Smooth muscle cell (in vitro differentiated cells): ENCODE results near the gene DYNC1I2. TPM values are rescaled to one million over a fixed set of nuclear protein-coding genes. Genes with fewer than 3 reads are reported as not detected.
"Not testable (repeated sequence)": the region's sequence is repeated elsewhere in the genome, so short reads cannot be mapped to it uniquely, and the experiment has no call there.

Source experiments
- DNase-seq: peaks from one replicate; lab custom pipeline; 2025; ENCODE audit not compliant: unreplicated experiment; lab: John Stamatoyannopoulos, UW
- H2AFZ ChIP-seq: fragments of 200-600 bp; sonication (generic); 2 replicates; pipeline ENCODE4 v1.6.0; 2016; ENCODE audit warnings: antibody characterized with exemption, low read depth, mild to moderate bottlenecking
- H3F3A ChIP-seq: fragments of 200-600 bp; sonication (generic); 2 replicates; pipeline ENCODE4 v1.6.0; 2017; ENCODE audit warnings: antibody characterized with exemption, low read depth
- H3K27ac ChIP-seq: fragments of 200-600 bp; sonication (generic); 2 replicates; pipeline ENCODE4 v1.5.1; 2016; ENCODE audit warnings: low read depth, mild to moderate bottlenecking
- H3K27me3 ChIP-seq: fragments of 200-600 bp; sonication (generic); 2 replicates; pipeline ENCODE4 v1.6.1; 2016; ENCODE audit warnings: low read depth, mild to moderate bottlenecking
- H3K36me3 ChIP-seq: fragments of 200-600 bp; sonication (generic); 2 replicates; pipeline ENCODE4 v1.5.1; 2016; ENCODE audit warnings: low read depth
- H3K4me1 ChIP-seq: fragments of 200-600 bp; sonication (generic); 2 replicates; pipeline ENCODE4 v1.5.1; 2016; ENCODE audit warnings: low read depth
- H3K4me2 ChIP-seq: fragments of 200-600 bp; sonication (generic); 2 replicates; pipeline ENCODE4 v1.6.0; 2016; ENCODE audit warnings: mild to moderate bottlenecking
- H3K4me3 ChIP-seq: fragments of 200-600 bp; sonication (generic); 2 replicates; pipeline ENCODE4 v1.5.1; 2016; ENCODE audit warnings: mild to moderate bottlenecking
- H3K79me2 ChIP-seq: fragments of 200-600 bp; sonication (generic); 2 replicates; pipeline ENCODE4 v1.6.0; 2016; ENCODE audit warnings: low read depth, mild to moderate bottlenecking
- H3K9ac ChIP-seq: fragments of 200-600 bp; sonication (generic); 2 replicates; pipeline ENCODE4 v1.6.0; 2016; ENCODE audit warnings: low read depth
- H3K9me3 ChIP-seq: fragments of 200-600 bp; sonication (generic); replicated peaks from 2 replicates; pipeline ENCODE4 v1.5.1; 2016; ENCODE audit warnings: low read depth
- H4K20me1 ChIP-seq: fragments of 200-600 bp; sonication (generic); 2 replicates; pipeline ENCODE4 v1.6.0; 2016; ENCODE audit warnings: low read depth
- WGBS: methylation state at CpG from one replicate; pipeline ENCODE4 v1.1.7; 2016; ENCODE audit warnings: low lambda C conversion rate; 5-methylcytosine and 5-hydroxymethylcytosine counted together
- polyA plus RNA-seq: library from polyadenylated mRNA; unstranded; fragments of >200 nt; fragmentation: Nextera tagmentation; extraction: Ambion mirVana; gene quantifications from 2 replicates; pipeline ENCODE4 v1.2.1, GENCODE V29; 2016
- total RNA-seq: library from RNA; depleted of rRNA; stranded (reverse); fragments of >200 nt; gene quantifications from 2 replicates; pipeline ENCODE4 v1.2.3, GENCODE V29; 2014
- TF ChIP-seq, protein P1 (sequence below): fragments of 200-600 bp; sonication (generic); IDR thresholded peaks from 2 replicates; pipeline ENCODE4 v1.5.1; 2017; ENCODE audit warnings: borderline replicate concordance, mild to moderate bottlenecking, antibody characterized with exemption; ENCODE audit not compliant: insufficient read depth, poor library complexity, severe bottlenecking

The DYNC1I2 gene
- total and polyA plus RNA-seq, 2 experiments from 2014 or later, result 66.1 to 236 TPM

DNA sequence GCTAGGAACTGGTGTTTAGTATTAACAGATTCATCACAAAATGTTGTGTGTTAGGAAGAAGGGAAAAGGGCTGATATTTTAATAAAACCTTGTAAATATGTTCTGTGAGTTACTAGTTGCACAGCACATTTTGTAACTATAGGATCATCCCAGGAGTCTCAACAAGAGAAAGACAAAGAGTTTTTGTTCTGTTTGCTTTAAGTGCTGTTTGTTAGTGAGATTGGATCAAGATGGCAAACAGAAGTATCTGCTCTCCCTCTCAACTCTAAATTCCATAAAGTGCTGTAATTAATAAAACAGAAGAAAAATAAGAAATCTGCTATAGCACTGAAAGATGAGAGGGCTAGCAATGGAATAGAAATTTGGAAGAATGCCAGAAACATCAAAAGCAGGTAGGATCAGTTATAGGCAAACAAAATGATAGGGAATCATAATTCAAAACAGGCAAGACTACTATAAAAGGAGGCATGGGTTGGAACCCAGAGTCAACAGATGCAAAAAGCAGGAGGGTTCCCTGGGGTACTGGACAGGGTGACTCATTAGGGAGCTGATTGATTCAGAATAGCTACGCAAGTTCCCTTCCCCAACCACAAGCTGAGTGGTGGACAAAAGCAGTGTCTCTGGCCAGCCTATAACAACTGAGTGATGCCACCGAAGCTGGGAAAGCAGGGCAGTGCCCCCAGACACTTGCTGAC lies 75.8 kb downstream of the DYNC1I2 start:
- TF ChIP-seq, protein P1, sequence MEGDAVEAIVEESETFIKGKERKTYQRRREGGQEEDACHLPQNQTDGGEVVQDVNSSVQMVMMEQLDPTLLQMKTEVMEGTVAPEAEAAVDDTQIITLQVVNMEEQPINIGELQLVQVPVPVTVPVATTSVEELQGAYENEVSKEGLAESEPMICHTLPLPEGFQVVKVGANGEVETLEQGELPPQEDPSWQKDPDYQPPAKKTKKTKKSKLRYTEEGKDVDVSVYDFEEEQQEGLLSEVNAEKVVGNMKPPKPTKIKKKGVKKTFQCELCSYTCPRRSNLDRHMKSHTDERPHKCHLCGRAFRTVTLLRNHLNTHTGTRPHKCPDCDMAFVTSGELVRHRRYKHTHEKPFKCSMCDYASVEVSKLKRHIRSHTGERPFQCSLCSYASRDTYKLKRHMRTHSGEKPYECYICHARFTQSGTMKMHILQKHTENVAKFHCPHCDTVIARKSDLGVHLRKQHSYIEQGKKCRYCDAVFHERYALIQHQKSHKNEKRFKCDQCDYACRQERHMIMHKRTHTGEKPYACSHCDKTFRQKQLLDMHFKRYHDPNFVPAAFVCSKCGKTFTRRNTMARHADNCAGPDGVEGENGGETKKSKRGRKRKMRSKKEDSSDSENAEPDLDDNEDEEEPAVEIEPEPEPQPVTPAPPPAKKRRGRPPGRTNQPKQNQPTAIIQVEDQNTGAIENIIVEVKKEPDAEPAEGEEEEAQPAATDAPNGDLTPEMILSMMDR, result no peak
- no peaks in the 10 kb centered on the region for H3F3A ChIP-seq
- no peaks in the 10 kb centered on the region for H3K27me3 ChIP-seq
- no peaks in the 10 kb centered on the region for H3K9me3 ChIP-seq
- H3K36me3 ChIP-seq, result no peaks in the 10 kb centered on the region
- H4K20me1 ChIP-seq, result no peaks in the 10 kb centered on the region
- H2AFZ ChIP-seq, result no peak overlapping the region
- 87% methylated on average over 2 of the region's 2 CpGs for WGBS
- no peak for DNase-seq
- H3K4me2 ChIP-seq, result no peak overlapping the region
- H3K27ac ChIP-seq, result no peak overlapping the region
- H3K4me1 ChIP-seq, result no peaks in the 10 kb centered on the region
- no peaks in the 10 kb centered on the region for H3K79me2 ChIP-seq
- H3K4me3 ChIP-seq, result no peak overlapping the region
- no peak overlapping the region for H3K9ac ChIP-seq

DNA sequence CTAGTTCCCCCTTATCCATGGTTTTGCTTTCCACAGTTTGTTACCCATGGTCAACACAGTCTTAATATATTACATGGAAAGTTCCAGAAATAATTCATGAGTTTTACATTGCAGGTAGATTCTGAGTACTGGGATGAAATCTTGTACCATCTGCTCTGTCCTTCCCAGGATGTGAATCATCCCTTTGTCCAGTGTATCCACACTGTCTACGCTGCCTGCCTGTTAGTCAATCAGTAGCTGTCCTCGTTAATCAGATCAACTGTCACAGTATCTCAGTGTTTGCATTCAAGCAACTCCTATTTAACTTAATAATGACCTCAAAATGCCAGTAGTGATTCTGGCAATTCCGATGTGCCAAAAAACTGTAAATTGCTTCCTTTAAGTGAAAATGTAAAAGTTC lies 76.3 kb downstream of the DYNC1I2 start:
- 78% methylated on average over 3 of the region's 3 CpGs for WGBS
- TF ChIP-seq, protein P1, result no peak

DNA sequence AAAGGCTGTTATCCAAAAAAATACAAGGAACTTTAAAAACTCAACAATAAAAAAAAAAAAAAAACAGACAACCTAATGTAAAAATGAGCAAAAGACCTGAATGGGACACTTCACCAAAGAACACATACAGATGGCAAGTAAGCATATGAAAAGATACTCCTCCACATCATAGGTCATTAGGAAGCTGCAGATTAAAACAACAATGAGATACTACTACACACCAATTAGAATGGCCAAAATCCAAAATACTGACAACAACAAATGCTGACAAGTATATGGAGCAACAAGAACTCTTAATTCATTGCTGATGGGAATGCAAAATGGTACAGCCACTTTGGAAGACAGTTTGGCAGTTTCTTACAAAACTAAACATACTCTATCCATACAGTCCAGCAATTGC lies 84.2 kb downstream of the DYNC1I2 start:
- TF ChIP-seq, protein P1, result no peak
- Histone ChIP-seq H3K27me3 (no peaks in the 10 kb centered on the region), H3F3A (no peaks in the 10 kb centered on the region), H3K4me3 (no peak overlapping the region), H3K9ac (no peak overlapping the region), H3K36me3 (no peaks in the 10 kb centered on the region), H3K27ac (no peak overlapping the region), H3K79me2 (no peaks in the 10 kb centered on the region), H4K20me1 (no peaks in the 10 kb centered on the region), H2AFZ (no peak overlapping the region), H3K9me3 (no peaks in the 10 kb centered on the region), H3K4me1 (no peaks in the 10 kb centered on the region), H3K4me2 (no peak overlapping the region)
- no peak for DNase-seq

More for the DNA sequence above, 76.3 kb downstream of the DYNC1I2 start:
- Histone ChIP-seq H3K9ac (no peak overlapping the region), H4K20me1 (no peaks in the 10 kb centered on the region), H3K4me3 (no peak overlapping the region), H3K27ac (no peak overlapping the region), H3K36me3 (no peaks in the 10 kb centered on the region), H3K27me3 (no peaks in the 10 kb centered on the region), H2AFZ (no peak overlapping the region), H3F3A (no peaks in the 10 kb centered on the region), H3K79me2 (no peaks in the 10 kb centered on the region), H3K4me1 (no peaks in the 10 kb centered on the region), H3K4me2 (no peak overlapping the region), H3K9me3 (no peaks in the 10 kb centered on the region)
- no peak for DNase-seq

DNA sequence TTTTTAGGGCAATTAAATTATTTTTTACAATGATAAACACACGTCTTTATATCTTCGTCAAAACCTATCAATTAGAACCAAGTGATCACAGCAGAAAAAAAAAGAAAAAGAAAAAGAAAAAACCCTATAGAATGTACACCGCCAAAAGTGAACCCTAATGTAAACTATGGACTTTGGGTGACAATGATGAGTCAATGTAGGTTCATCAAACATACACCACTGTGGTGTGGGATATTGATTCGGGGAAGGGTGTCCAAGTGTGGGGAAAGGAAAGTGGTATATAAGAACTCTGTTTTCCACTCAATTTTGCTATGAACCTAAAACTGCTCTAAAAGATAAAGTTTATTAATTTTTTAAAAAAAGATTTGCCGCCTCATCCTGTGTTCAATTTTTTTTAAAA lies 85.1 kb downstream of the DYNC1I2 start:
- Histone ChIP-seq H3K4me3 (no peak overlapping the region), H4K20me1 (no peaks in the 10 kb centered on the region), H3K36me3 (no peaks in the 10 kb centered on the region), H3K4me1 (no peaks in the 10 kb centered on the region), H3K9ac (no peak overlapping the region), H2AFZ (no peak overlapping the region), H3K9me3 (no peaks in the 10 kb centered on the region), H3K27me3 (no peaks in the 10 kb centered on the region), H3F3A (no peaks in the 10 kb centered on the region), H3K79me2 (no peaks in the 10 kb centered on the region), H3K27ac (no peak overlapping the region), H3K4me2 (no peak overlapping the region)
- WGBS, result 98% methylated on average over 5 of the region's 5 CpGs
- TF ChIP-seq, protein P1, result no peak
- DNase-seq, result no peak

DNA sequence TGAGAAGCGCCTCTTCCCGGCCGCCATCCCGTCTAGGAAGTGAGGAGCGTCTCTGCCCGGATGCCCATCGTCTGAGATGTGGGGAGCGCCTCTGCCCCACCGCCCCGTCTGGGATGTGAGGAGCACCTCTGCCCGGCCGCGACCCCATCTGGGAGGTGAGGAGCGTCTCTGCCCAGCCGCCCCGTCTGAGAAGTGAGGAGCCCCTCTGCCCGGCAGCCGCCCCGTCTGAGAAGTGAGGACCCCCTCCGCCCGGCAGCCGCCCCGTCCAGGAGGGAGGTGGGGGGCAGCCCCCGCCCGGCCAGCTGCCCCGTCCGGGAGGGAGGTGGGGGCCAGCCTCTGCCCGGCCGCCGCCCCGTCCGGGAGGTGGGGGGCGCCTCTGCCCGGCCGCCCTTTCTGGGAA lies 87.3 kb downstream of the DYNC1I2 start:
- not testable (repeated sequence) for DNase-seq, H3K4me2 ChIP-seq, H3K36me3 ChIP-seq, H3K4me1 ChIP-seq, H3K27ac ChIP-seq, H3K9ac ChIP-seq, H3K9me3 ChIP-seq, H4K20me1 ChIP-seq, H3K79me2 ChIP-seq, H3K4me3 ChIP-seq, H3F3A ChIP-seq, H2AFZ ChIP-seq, H3K27me3 ChIP-seq
- 100% methylated on average over 7 of the region's 35 CpGs for WGBS
